K562 (cell line): Measurements from ENCODE around the gene ZNF668. TPM values are rescaled to one million over a fixed set of nuclear protein-coding genes. Genes with fewer than 3 reads are reported as not detected.
A peak's percentile ranks its signal among the peaks of the same experiment; 100 is the strongest.

Experiments used
- ARID3B ChIP-seq: fragments of 250-450 bp; sonication (Bioruptor Pico); IDR thresholded peaks from 2 replicates; pipeline ENCODE4 v1.4.0; 2020; ENCODE audit warnings: borderline replicate concordance
- BRCA1 ChIP-seq, 2 experiments: fragments of 450-650 bp in 1 of 2; sonication (generic) in 1 of 2; formaldehyde crosslinking in 1 of 2; IDR thresholded peaks; 2 replicates each; pipeline versions ENCODE4 v1.5.0 to v1.6.1; 2017 to 2020; ENCODE audit warnings: mild to moderate bottlenecking in 1 of 2, missing genetic modification reagents in 1 of 2
- CSDE1 ChIP-seq, 2 experiments: fragments of 450-650 bp; IDR thresholded peaks; 2 replicates each; pipeline ENCODE4 v1.6.1; 2016; ENCODE audit warnings: mild to moderate bottlenecking in 1 of 2
- DACH1 ChIP-seq: fragments of 450-650 bp; IDR thresholded peaks from 2 replicates; pipeline ENCODE4 v1.6.1; 2018; ENCODE audit not compliant: partially characterized antibody
- E2F6 ChIP-seq, 2 experiments: IDR thresholded peaks; 2 replicates each; pipeline ENCODE4 v1.6.1; 2011; ENCODE audit warnings: borderline replicate concordance in 1 of 2, control low read depth in 1 of 2, low read depth in 1 of 2, low read length in 1 of 2, mild to moderate bottlenecking in 1 of 2, mixed read lengths in 1 of 2, moderate library complexity in 1 of 2; ENCODE audit not compliant: insufficient read depth in 1 of 2, insufficient read length in 1 of 2, poor library complexity in 1 of 2, severe bottlenecking in 1 of 2; ENCODE audit errors: extremely low read depth in 1 of 2
- EHMT2 ChIP-seq: fragments of 450-650 bp; IDR thresholded peaks from 2 replicates; pipeline ENCODE4 v1.6.1; 2018; ENCODE audit warnings: antibody characterized with exemption
- ELF4 ChIP-seq: fragments of 450-650 bp; formaldehyde crosslinking; IDR thresholded peaks from 2 replicates; pipeline ENCODE4 v1.4.0; 2022; ENCODE audit warnings: missing genetic modification characterization
- GTF2F1 ChIP-seq: IDR thresholded peaks from 2 replicates; pipeline ENCODE4 v1.6.1; 2011; ENCODE audit warnings: low read depth, low read length, improper control_type of control experiment
- HMG20A ChIP-seq: fragments of 450-650 bp; formaldehyde crosslinking; conservative IDR thresholded peaks from 2 replicates; pipeline ENCODE4 v1.4.0; 2020; ENCODE audit warnings: mild to moderate bottlenecking, mixed read lengths
- KAT2B ChIP-seq: IDR thresholded peaks from one replicate; pipeline ENCODE4 v1.6.1; 2012; ENCODE audit warnings: low read depth, mild to moderate bottlenecking, control low read depth, inconsistent platforms, low read length, moderate library complexity
- MEF2D ChIP-seq: conservative IDR thresholded peaks from 2 replicates; pipeline ENCODE4 v1.6.1; 2016; ENCODE audit warnings: low read depth, missing genetic modification characterization, missing compliant biosample characterization
- NCOR1 ChIP-seq: fragments of 450-650 bp; IDR thresholded peaks from 2 replicates; pipeline ENCODE4 v1.6.1; 2016; ENCODE audit warnings: mild to moderate bottlenecking, moderate library complexity
- NFIC ChIP-seq: fragments of 450-650 bp; IDR thresholded peaks from 2 replicates; pipeline ENCODE4 v1.6.1; 2017; ENCODE audit warnings: mild to moderate bottlenecking, inconsistent platforms
- NRF1 ChIP-seq, 2 experiments: fragments of 450-650 bp; IDR thresholded peaks in 1 of 2; conservative IDR thresholded peaks in 1 of 2; 2 replicates each; pipeline ENCODE4 v1.6.1; 2014; ENCODE audit warnings: mild to moderate bottlenecking in 2 of 2
- PML ChIP-seq: IDR thresholded peaks from 2 replicates; pipeline ENCODE4 v1.6.1; 2012; ENCODE audit warnings: low read length, inconsistent platforms
- POLR2B ChIP-seq: fragments of 450-650 bp; IDR thresholded peaks from 2 replicates; pipeline ENCODE4 v1.6.1; 2018; ENCODE audit warnings: low read depth; ENCODE audit not compliant: partially characterized antibody
- RUNX1 ChIP-seq: sonication (generic); IDR thresholded peaks from 2 replicates; pipeline ENCODE4 v1.6.1; 2016; ENCODE audit warnings: antibody characterized with exemption, low read depth
- SIN3B ChIP-seq: fragments of 450-650 bp; IDR thresholded peaks from 2 replicates; pipeline ENCODE4 v1.6.1; 2017; ENCODE audit warnings: low read depth, mild to moderate bottlenecking, moderate library complexity
- TBL1XR1 ChIP-seq, 2 experiments: IDR thresholded peaks; 2 replicates each; pipeline ENCODE4 v1.6.1; 2012; ENCODE audit warnings: improper control_type of control experiment in 2 of 2, low read length in 2 of 2, mild to moderate bottlenecking in 1 of 2
- ZNF277 ChIP-seq: fragments of 250-450 bp; sonication (Bioruptor Pico); IDR thresholded peaks from 2 replicates; pipeline ENCODE4 v1.8.0; 2022; ENCODE audit warnings: inconsistent platforms, mild to moderate bottlenecking, moderate library complexity, borderline replicate concordance
- ZNF449 ChIP-seq: fragments of 250-450 bp; sonication (Bioruptor Pico); IDR thresholded peaks from 2 replicates; pipeline ENCODE4 v1.8.0; 2022; ENCODE audit warnings: moderate library complexity, mild to moderate bottlenecking, inconsistent platforms
- polyA plus RNA-seq, 8 experiments: library from polyadenylated mRNA; depleted of rRNA in 4 of 8; stranded (reverse) in 5 of 8; unstranded in 3 of 8; fragments of >200 nt; fragmentation: Nextera tagmentation in 2 of 8; fragmentation: Illumina TruSeq in 1 of 8; extraction: Ambion mirVana in 2 of 8; extraction: Trizol in 1 of 8; gene quantifications; 2 replicates each; pipeline versions ENCODE4 v1.2.1 to v1.2.3, GENCODE V29; 2011 to 2014; ENCODE audit warnings: inconsistent platforms in 1 of 8, missing spikeins in 1 of 8
- total RNA-seq, 7 experiments: library from RNA; depleted of rRNA in 6 of 7; stranded (reverse); fragments of >200 nt in 6 of 7; fragmentation: Illumina TruSeq in 2 of 7; extraction: Trizol in 2 of 7; gene quantifications; 2 replicates each; pipeline versions ENCODE4 v1.2.1 to v1.2.3, GENCODE V29; 2011 to 2021; ENCODE audit warnings: low replicate concordance in 1 of 7

The ZNF668 gene
- total and polyA plus RNA-seq, 9 of the 15 experiments (the other 6 are each of a cell fraction or from before 2014, with no cell fraction given), result 0.04 to 15.3 (median 3.8) TPM; not detected in 1

GRCh38 chr16:31117384-31118222 is 43.6 kb upstream of the ZNF668 start, which contains the start of gene KAT8 (continued):
- TF ChIP-seq ARID3B (CRISPR knock-in tag), result no peak
- peak; percentile 100 for TF ChIP-seq SIN3B
- TF ChIP-seq RUNX1, result no peak
- TF ChIP-seq E2F6 (IDR thresholded peaks at IDR 0.05; ENCODE audit: borderline replicate concordance in 1 of 2, extremely low read depth in 1 of 2, insufficient read depth in 1 of 2, insufficient read length in 1 of 2, low read depth in 1 of 2, low read length in 1 of 2, poor library complexity in 1 of 2, severe bottlenecking in 1 of 2), result peak in 1 of 2 experiments; percentile 46
- no peak for TF ChIP-seq KAT2B
- peak; percentile 77 for TF ChIP-seq POLR2B
- TF ChIP-seq DACH1, result peak; percentile 30
- peak; percentile 75 for TF ChIP-seq PML
- no peak for TF ChIP-seq ZNF449 (CRISPR knock-in tag)
- peak; percentile 25 to 49; a peak in 2 of 4 replicates for TF ChIP-seq TBL1XR1 (IDR thresholded peaks at IDR 0.05; ENCODE audit: low read length in 2 of 2)
- TF ChIP-seq NFIC, result peak; percentile 70
- TF ChIP-seq CSDE1 (IDR thresholded peaks at IDR 0.05), result no peak
- no peak for TF ChIP-seq BRCA1 (IDR thresholded peaks at IDR 0.05)
- TF ChIP-seq BRCA1 (CRISPR knock-in tag; IDR thresholded peaks at IDR 0.05), result no peak
- no peak for TF ChIP-seq EHMT2
- TF ChIP-seq NRF1 (conservative IDR thresholded peaks at IDR 0.05 in 1 of 2, IDR thresholded peaks at IDR 0.05 in 1 of 2), result peak; percentile 59 to 63
- no peak for TF ChIP-seq MEF2D (tag)
- peak; percentile 67; the same call in 1 of the 2 replicates for TF ChIP-seq GTF2F1
- TF ChIP-seq ZNF277, result no peak
- no peak for TF ChIP-seq HMG20A (CRISPR knock-in tag)
- peak; percentile 88 for TF ChIP-seq ELF4
- 0 out of 2 replicates have a peak, but pooled peaks have one; percentile 41 for TF ChIP-seq NCOR1
